BJ (cell line): ENCODE data around the gene CCDC124. TPM values are rescaled to one million over a fixed set of nuclear protein-coding genes. Genes with fewer than 3 reads are reported as not detected.

ENCODE experiments used
- CTCF ChIA-PET: fragments of 350-600 bp; formaldehyde crosslinking; extraction: SDS; loops from one replicate; lab custom pipeline; 2021; ENCODE audit warnings: antibody characterized with exemption, inconsistent platforms; lab: Yijun Ruan, JAX
- POLR2A ChIA-PET: fragments of 300-600 bp; sonication (Branson Sonifier 250); formaldehyde crosslinking; extraction: SDS; loops from one replicate; lab custom pipeline; 2021; ENCODE audit warnings: antibody characterized with exemption; lab: Charles Lee
- DNase-seq: peaks from one replicate; pipeline ENCODE4 v3.0.0-alpha.2; 2011; ENCODE audit warnings: low read depth
- H3K27me3 ChIP-seq: 2 replicates; pipeline ENCODE4 v1.6.0; 2011; ENCODE audit warnings: low read length; ENCODE audit not compliant: control insufficient read depth, insufficient read depth
- H3K36me3 ChIP-seq: 2 replicates; pipeline ENCODE4 v1.5.1; 2011; ENCODE audit warnings: low read length; ENCODE audit not compliant: control insufficient read depth, insufficient read depth
- H3K4me3 ChIP-seq: 2 replicates; pipeline ENCODE4 v1.5.1; 2011; ENCODE audit warnings: low read depth, mild to moderate bottlenecking, control low read depth, low read length
- CTCF ChIP-seq: IDR thresholded peaks from 2 replicates; pipeline ENCODE4 v1.5.1; 2011; ENCODE audit warnings: low read depth, mild to moderate bottlenecking, control low read depth, inconsistent platforms, low read length, moderate library complexity; ENCODE audit not compliant: insufficient read depth
- polyA plus RNA-seq: library from polyadenylated mRNA; depleted of rRNA; stranded (reverse); fragments of >200 nt; gene quantifications from 2 replicates; pipeline ENCODE4 v1.2.3, GENCODE V29; 2011

Gene CCDC124
- polyA plus RNA-seq, 1 experiment, result 40.8 TPM

DNA sequence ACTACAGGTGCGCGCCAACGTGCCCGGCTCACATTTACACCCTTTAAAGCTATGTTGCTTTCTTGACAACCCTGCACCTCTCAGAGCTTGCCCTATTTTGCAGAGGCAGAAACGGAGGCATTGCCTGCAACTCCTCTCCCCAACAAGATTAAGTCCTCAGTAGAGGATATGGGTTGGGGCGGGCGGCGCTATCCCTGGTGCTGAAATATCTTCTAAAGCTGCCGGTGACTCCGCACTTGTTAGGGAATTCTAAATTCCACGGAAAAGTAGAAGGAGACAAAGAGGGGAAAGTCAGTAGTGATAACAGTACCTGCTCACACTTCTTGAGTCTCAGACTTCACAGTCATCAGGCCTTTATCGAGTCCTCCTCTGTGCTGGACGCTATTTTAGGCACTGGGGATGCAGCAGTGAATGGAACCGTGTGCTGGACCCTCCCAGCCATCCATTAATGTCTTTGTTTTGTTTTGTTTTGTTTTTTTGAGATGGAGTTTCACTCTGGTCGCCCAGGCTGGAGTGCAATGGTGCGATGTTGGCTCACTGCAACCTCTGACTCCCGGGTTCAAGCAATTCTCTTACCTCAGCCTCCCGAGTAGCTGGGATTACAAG lies 43.1 kb upstream of the CCDC124 start:
- ChIA-PET CTCF (interaction anchor here (1.5 kb wide), 1 partner anchor 19 kb away, joined by 5 read pairs; no protein-coding TSS in a partner anchor), POLR2A (no interaction called here)
- Histone ChIP-seq H3K27me3 (no peaks in the 10 kb centered on the region), H3K36me3 (no peaks in the 10 kb centered on the region), H3K4me3 (no peak overlapping the region)
- no peak for TF ChIP-seq CTCF
- DNase-seq, result no peak

DNA sequence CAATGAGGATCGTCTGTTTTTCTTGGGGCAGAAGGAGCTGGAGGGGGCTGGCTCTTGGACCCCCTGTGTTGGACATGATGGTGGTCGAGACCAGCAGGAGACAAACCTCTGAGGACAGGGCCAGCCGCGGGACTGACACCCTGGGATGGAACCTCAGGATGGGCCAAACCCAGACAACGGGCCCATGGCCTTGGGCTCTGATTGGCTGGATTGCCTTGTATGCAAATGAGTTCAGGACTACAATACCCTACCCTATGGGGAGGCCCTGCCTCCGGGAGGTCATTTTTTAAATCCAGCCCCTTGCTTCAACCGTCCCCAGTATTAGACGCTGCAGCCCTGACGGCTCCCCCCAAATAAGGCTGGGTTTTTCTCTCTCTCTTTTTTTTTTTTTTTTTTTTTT lies 39.0 kb upstream of the CCDC124 start:
- POLR2A ChIA-PET, result no interaction called here
- CTCF ChIA-PET, result no interaction called here
- Histone ChIP-seq H3K36me3 (no peaks in the 10 kb centered on the region), H3K4me3 (no peak overlapping the region), H3K27me3 (no peaks in the 10 kb centered on the region)
- TF ChIP-seq CTCF, result no peak
- no peak for DNase-seq

DNA sequence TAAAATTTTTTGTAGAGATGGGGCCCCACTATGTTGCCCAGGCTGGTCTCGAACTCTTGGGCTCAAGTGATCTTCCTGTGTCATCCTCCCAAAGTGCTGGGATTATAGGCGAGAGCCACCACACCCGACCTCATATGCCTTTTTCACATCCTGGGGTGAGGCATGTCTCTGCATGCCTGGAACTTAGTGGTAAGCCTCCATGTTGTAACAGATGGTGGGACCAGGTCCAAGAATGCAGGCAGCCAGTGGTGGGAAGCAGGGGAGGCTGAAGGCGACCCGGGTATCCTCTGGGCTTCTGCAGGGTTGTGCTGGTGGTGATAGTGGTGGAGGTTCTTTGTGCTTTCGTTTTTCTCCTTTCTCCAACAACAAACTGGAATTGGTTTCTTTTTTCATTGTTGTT lies 30.1 kb upstream of the CCDC124 start:
- H3K27me3 ChIP-seq, result peaks cover 2% of the 10 kb centered on the region; the same call in 1 of the 2 replicates
- DNase-seq, result peak; percentile 12
- CTCF ChIA-PET, result no interaction called here
- POLR2A ChIA-PET, result no interaction called here
- no peak overlapping the region for H3K4me3 ChIP-seq
- no peaks in the 10 kb centered on the region for H3K36me3 ChIP-seq
- no peak for TF ChIP-seq CTCF

DNA sequence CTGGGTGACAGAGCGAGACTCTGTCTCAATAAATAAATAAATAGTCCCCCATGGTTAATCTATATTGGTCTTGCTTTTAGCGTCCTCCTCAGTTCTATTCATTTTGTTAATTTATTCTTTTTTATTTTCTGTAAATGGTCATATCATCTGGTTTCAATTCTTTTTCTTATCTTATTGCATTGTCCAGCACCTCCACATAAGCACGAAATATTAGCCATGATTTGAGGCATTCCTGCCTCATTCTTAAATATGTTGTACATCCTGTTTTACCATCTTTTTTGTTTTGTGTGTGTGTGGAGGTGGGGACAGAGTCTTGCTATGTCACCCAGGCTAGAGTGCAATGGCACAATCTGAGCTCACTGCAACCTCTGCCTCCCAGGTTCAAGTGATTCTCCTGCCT lies 24.6 kb upstream of the CCDC124 start:
- TF ChIP-seq CTCF, result no peak
- POLR2A ChIA-PET, result no interaction called here
- Histone ChIP-seq H3K4me3 (no peak overlapping the region), H3K27me3 (no peaks in the 10 kb centered on the region), H3K36me3 (no peaks in the 10 kb centered on the region)
- CTCF ChIA-PET, result interaction anchor here (1.4 kb wide), 1 partner anchor 24 kb away, joined by 3 read pairs; no protein-coding TSS in a partner anchor
- DNase-seq, result no peak

DNA sequence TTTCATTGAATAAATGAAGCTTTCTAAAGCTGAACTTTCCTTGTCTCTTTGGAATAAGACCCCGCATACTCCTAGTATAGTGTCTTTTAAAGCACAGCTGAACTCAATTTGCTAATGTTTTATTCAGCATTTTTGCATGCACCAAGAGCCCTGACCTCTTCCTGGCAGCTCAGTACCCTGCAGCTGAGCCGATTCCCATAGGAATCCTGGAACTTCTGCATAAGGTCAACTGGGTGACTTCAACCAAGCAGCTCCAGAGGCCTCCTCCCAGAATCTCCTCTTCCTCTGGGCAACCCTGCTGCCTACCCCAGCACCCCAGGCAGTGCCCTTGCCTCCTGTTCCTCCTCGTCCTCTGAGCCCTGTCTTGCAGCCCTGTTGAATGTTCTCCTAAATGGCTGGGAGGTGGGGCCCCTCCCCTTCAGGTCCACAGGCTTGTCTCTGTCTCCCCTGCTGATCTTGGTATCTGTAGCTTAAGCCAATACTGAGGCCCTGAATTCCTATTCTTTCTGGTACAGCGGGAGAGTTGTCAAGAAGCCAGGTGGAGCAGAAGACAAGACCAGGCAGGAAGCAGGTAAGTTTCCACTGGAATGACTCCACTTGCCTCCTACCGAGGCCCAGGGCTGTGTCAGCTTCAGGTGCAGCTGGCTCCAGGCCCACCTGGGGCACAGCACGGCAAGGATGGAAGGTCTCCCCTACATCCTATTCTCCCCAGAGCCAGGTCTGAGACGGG lies 23.6 kb upstream of the CCDC124 start:
- TF ChIP-seq CTCF, result no peak
- no peaks in the 10 kb centered on the region for H3K36me3 ChIP-seq
- H3K4me3 ChIP-seq, result no peak overlapping the region
- no peak for DNase-seq
- no peaks in the 10 kb centered on the region for H3K27me3 ChIP-seq
- ChIA-PET CTCF (interaction anchor here (0.6 to 1.4 kb wide), 4 partner anchors 10 to 481 kb away, joined by 3 read pairs; partner anchors contain the start of gene CCDC124), POLR2A (no interaction called here)
